M059J (cell line): Measurements from ENCODE around the gene APOA1. TPM values are rescaled to one million over a fixed set of nuclear protein-coding genes. Genes with fewer than 3 reads are reported as not detected.
A peak's percentile ranks its signal among the peaks of the same experiment; 100 is the strongest.

ENCODE experiments used
- DNase-seq: peaks from one replicate; pipeline ENCODE4 v3.0.0-alpha.2; 2012; ENCODE audit warnings: low read depth
- total RNA-seq: library from RNA; depleted of rRNA; stranded (reverse); fragments of >200 nt; shearing (Covaris generic); gene quantifications from 2 replicates; pipeline ENCODE4 v1.2.3, GENCODE V29; 2014; rRNA removed

The APOA1 gene
- total RNA-seq, 1 experiment from 2014 or later: not detected

- DNase-seq: no peak
Observed at GRCh38 chr11:116788975-116789374, 48.4 kb downstream of the APOA1 start.

- DNase-seq: no peak
Observed at GRCh38 chr11:116788534-116788933, 48.9 kb downstream of the APOA1 start.

- DNase-seq: peak; percentile 75
Observed at GRCh38 chr11:116787786-116788486, 49.5 kb downstream of the APOA1 start, which contains the start of gene ZPR1. TSS of gene ZPR1 (minus strand) at chr11:116788023. CDS start at chr11:116787990, 33 bp downstream.

GRCh38 chr11:116787436-116787785 is 50.0 kb downstream of the APOA1 start:
- no peak for DNase-seq

GRCh38 chr11:116786966-116787365 is 50.5 kb downstream of the APOA1 start:
- DNase-seq: no peak

- DNase-seq: no peak
Observed at GRCh38 chr11:116786326-116786725, 51.1 kb downstream of the APOA1 start.

Other genes starting within 250 kb of the APOA1 start
- 18.5 and 26.4 TPM in 2 replicates for gene BUD13, start 64.6 kb downstream of the APOA1 start, total RNA-seq
- 59.8 and 98.2 TPM in 2 replicates for gene ZPR1, start 49.6 kb downstream of the APOA1 start, total RNA-seq
- gene APOA5, start 45.7 kb downstream of the APOA1 start, total RNA-seq: not detected in 2 replicates
- gene APOA4, start 14.3 kb downstream of the APOA1 start, total RNA-seq: not detected in 2 replicates
- gene APOC3, start 7.7 kb downstream of the APOA1 start, total RNA-seq: not detected in 2 replicates